ENCODE results near the gene EPB41L1.

DNA sequence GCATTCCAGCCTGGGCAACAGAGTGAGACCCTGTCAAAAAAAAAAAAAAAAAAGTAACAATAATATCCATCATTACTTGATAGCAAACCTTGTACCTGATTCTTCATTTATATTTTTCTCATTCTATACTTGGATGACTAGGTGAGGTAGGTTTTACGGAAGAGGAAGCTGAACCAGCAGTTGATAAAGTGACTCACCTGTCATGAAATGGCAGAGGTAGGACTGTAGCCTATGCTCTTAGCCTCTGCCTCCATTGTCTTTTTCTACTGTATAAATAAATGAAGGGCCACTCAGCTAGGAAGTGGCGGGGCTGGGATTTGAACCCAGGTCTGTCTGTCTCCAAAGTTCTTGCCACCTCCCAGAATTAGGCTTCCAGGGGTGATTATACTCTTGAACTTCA, 20.7 kb upstream of the EPB41L1 start:
- TF ChIP-seq, protein P1, sequence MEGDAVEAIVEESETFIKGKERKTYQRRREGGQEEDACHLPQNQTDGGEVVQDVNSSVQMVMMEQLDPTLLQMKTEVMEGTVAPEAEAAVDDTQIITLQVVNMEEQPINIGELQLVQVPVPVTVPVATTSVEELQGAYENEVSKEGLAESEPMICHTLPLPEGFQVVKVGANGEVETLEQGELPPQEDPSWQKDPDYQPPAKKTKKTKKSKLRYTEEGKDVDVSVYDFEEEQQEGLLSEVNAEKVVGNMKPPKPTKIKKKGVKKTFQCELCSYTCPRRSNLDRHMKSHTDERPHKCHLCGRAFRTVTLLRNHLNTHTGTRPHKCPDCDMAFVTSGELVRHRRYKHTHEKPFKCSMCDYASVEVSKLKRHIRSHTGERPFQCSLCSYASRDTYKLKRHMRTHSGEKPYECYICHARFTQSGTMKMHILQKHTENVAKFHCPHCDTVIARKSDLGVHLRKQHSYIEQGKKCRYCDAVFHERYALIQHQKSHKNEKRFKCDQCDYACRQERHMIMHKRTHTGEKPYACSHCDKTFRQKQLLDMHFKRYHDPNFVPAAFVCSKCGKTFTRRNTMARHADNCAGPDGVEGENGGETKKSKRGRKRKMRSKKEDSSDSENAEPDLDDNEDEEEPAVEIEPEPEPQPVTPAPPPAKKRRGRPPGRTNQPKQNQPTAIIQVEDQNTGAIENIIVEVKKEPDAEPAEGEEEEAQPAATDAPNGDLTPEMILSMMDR (IDR thresholded peaks at IDR 0.05) = no peak
- TF ChIP-seq, protein P2, sequence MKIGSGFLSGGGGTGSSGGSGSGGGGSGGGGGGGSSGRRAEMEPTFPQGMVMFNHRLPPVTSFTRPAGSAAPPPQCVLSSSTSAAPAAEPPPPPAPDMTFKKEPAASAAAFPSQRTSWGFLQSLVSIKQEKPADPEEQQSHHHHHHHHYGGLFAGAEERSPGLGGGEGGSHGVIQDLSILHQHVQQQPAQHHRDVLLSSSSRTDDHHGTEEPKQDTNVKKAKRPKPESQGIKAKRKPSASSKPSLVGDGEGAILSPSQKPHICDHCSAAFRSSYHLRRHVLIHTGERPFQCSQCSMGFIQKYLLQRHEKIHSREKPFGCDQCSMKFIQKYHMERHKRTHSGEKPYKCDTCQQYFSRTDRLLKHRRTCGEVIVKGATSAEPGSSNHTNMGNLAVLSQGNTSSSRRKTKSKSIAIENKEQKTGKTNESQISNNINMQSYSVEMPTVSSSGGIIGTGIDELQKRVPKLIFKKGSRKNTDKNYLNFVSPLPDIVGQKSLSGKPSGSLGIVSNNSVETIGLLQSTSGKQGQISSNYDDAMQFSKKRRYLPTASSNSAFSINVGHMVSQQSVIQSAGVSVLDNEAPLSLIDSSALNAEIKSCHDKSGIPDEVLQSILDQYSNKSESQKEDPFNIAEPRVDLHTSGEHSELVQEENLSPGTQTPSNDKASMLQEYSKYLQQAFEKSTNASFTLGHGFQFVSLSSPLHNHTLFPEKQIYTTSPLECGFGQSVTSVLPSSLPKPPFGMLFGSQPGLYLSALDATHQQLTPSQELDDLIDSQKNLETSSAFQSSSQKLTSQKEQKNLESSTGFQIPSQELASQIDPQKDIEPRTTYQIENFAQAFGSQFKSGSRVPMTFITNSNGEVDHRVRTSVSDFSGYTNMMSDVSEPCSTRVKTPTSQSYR (CRISPR knock-in tag; IDR thresholded peaks at IDR 0.05) = no peak
- TF ChIP-seq NR3C1 (CRISPR knock-in tag; conservative IDR thresholded peaks at IDR 0.05; ENCODE audit: low read depth) (no peak), ZNF396 (CRISPR knock-in tag; IDR thresholded peaks at IDR 0.05; ENCODE audit: borderline replicate concordance) (no peak), ATF1 (CRISPR knock-in tag; IDR thresholded peaks at IDR 0.05) (no peak), EMX1 (CRISPR knock-in tag; IDR thresholded peaks at IDR 0.05) (no peak), SP1 (CRISPR knock-in tag; conservative IDR thresholded peaks at IDR 0.05) (no peak), FOXK1 (CRISPR knock-in tag; IDR thresholded peaks at IDR 0.05) (no peak), NR2C2 (CRISPR knock-in tag; IDR thresholded peaks at IDR 0.05) (no peak), ETV6 (CRISPR knock-in tag; IDR thresholded peaks at IDR 0.05) (no peak), ZNF263 (CRISPR knock-in tag; IDR thresholded peaks at IDR 0.05; ENCODE audit: low read depth) (no peak)
- TF ChIP-seq, protein P3, sequence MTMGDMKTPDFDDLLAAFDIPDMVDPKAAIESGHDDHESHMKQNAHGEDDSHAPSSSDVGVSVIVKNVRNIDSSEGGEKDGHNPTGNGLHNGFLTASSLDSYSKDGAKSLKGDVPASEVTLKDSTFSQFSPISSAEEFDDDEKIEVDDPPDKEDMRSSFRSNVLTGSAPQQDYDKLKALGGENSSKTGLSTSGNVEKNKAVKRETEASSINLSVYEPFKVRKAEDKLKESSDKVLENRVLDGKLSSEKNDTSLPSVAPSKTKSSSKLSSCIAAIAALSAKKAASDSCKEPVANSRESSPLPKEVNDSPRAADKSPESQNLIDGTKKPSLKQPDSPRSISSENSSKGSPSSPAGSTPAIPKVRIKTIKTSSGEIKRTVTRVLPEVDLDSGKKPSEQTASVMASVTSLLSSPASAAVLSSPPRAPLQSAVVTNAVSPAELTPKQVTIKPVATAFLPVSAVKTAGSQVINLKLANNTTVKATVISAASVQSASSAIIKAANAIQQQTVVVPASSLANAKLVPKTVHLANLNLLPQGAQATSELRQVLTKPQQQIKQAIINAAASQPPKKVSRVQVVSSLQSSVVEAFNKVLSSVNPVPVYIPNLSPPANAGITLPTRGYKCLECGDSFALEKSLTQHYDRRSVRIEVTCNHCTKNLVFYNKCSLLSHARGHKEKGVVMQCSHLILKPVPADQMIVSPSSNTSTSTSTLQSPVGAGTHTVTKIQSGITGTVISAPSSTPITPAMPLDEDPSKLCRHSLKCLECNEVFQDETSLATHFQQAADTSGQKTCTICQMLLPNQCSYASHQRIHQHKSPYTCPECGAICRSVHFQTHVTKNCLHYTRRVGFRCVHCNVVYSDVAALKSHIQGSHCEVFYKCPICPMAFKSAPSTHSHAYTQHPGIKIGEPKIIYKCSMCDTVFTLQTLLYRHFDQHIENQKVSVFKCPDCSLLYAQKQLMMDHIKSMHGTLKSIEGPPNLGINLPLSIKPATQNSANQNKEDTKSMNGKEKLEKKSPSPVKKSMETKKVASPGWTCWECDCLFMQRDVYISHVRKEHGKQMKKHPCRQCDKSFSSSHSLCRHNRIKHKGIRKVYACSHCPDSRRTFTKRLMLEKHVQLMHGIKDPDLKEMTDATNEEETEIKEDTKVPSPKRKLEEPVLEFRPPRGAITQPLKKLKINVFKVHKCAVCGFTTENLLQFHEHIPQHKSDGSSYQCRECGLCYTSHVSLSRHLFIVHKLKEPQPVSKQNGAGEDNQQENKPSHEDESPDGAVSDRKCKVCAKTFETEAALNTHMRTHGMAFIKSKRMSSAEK (CRISPR knock-in tag; IDR thresholded peaks at IDR 0.05; ENCODE audit: borderline replicate concordance) = no peak
- TF ChIP-seq, protein P4, sequence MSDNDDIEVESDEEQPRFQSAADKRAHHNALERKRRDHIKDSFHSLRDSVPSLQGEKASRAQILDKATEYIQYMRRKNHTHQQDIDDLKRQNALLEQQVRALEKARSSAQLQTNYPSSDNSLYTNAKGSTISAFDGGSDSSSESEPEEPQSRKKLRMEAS (CRISPR knock-in tag; IDR thresholded peaks at IDR 0.05) = no peak
